PC-9 (cell line): ENCODE results near the gene RRP12. TPM values are rescaled to one million over a fixed set of nuclear protein-coding genes. Genes with fewer than 3 reads are reported as not detected.
"Not testable (repeated sequence)": the region's sequence is repeated elsewhere in the genome, so short reads cannot be mapped to it uniquely, and the experiment has no call there.

Experiments
- BruUV-seq: library from RNA; stranded (reverse); fragments of 400-500 nt; replicated peaks from 2 replicates; lab custom pipeline; 2021; lab: Mats Ljungman, UMichigan
- CTCF ChIA-PET: fragments of 300-600 bp; sonication (Branson Sonifier 250); formaldehyde crosslinking; loops from one replicate; lab custom pipeline; 2022; ENCODE audit warnings: antibody characterized with exemption; lab: Charles Lee
- POLR2A ChIA-PET: fragments of 300-600 bp; sonication (Branson Sonifier 250); formaldehyde crosslinking; loops from one replicate; lab custom pipeline; 2022; ENCODE audit warnings: antibody characterized with exemption; ENCODE audit not compliant: unreplicated experiment; lab: Charles Lee
- DNase-seq, 2 experiments: peaks; one replicate each; pipeline versions ENCODE4 v3.0.0 to v3.0.0-alpha.2; 2015 to 2022; ENCODE audit warnings: mixed read lengths in 1 of 2
- H2AFZ ChIP-seq: fragments of 200-600 bp; sonication (generic); 2 replicates; pipeline ENCODE4 v1.8.1; 2017; ENCODE audit warnings: antibody characterized with exemption
- H3F3A ChIP-seq: fragments of 200-600 bp; sonication (generic); 2 replicates; pipeline ENCODE4 v1.8.1; 2017; ENCODE audit warnings: antibody characterized with exemption, mild to moderate bottlenecking, low read depth; ENCODE audit not compliant: insufficient read depth
- H3K27ac ChIP-seq: fragments of 200-600 bp; sonication (generic); 2 replicates; pipeline ENCODE4 v1.6.1; 2016; ENCODE audit warnings: mixed run types
- H3K27me3 ChIP-seq: fragments of 200-600 bp; sonication (generic); 2 replicates; pipeline ENCODE4 v1.6.1; 2016; ENCODE audit warnings: low read depth, mixed run types; ENCODE audit not compliant: insufficient read depth
- H3K36me3 ChIP-seq: fragments of 200-600 bp; sonication (generic); 2 replicates; pipeline ENCODE4 v1.6.1; 2016; ENCODE audit warnings: low read depth, mixed run types
- H3K4me1 ChIP-seq: fragments of 200-600 bp; sonication (generic); replicated peaks from 2 replicates; pipeline ENCODE4 v1.6.1; 2016; ENCODE audit warnings: mixed run types; ENCODE audit not compliant: insufficient read depth
- H3K4me2 ChIP-seq: fragments of 200-600 bp; sonication (generic); 2 replicates; pipeline ENCODE4 v1.6.1; 2017; ENCODE audit warnings: mixed run types
- H3K4me3 ChIP-seq: fragments of 200-600 bp; sonication (generic); 2 replicates; pipeline ENCODE4 v1.6.1; 2016; ENCODE audit warnings: mixed run types
- H3K79me2 ChIP-seq: fragments of 200-600 bp; sonication (generic); 2 replicates; pipeline ENCODE4 v1.6.1; 2017; ENCODE audit warnings: low read depth, mixed run types
- H3K9me2 ChIP-seq: fragments of 200-600 bp; sonication (generic); 2 replicates; pipeline ENCODE4 v1.8.1; 2017; ENCODE audit warnings: mild to moderate bottlenecking; ENCODE audit not compliant: insufficient read depth
- H3K9me3 ChIP-seq: fragments of 200-600 bp; sonication (generic); 2 replicates; pipeline ENCODE4 v1.8.1; 2016; ENCODE audit warnings: low read depth; ENCODE audit not compliant: insufficient read depth
- H4K20me1 ChIP-seq: fragments of 200-600 bp; sonication (generic); 2 replicates; pipeline ENCODE4 v1.8.1; 2017; ENCODE audit not compliant: insufficient read depth
- CTCF ChIP-seq: fragments of 200-600 bp; sonication (generic); conservative IDR thresholded peaks from 2 replicates; pipeline ENCODE4 v1.6.1; 2017; ENCODE audit warnings: mixed run types, antibody characterized with exemption, mild to moderate bottlenecking, moderate library complexity
- EZH2 ChIP-seq: fragments of 200-600 bp; sonication (generic); IDR thresholded peaks from 2 replicates; pipeline ENCODE4 v1.8.0; 2017; ENCODE audit warnings: antibody characterized with exemption, low read depth
- intact Hi-C: fragments of 100-400 bp; cut with micrococcal nuclease; formaldehyde crosslinking; loops from one replicate; pipeline ENCODE4 v1.10.0; 2022; ENCODE audit not compliant: unreplicated experiment
- total RNA-seq: library from RNA; stranded (reverse); gene quantifications from 2 replicates; pipeline ENCODE4 v1.2.3, GENCODE V29; 2021

Gene RRP12
- total RNA-seq, 1 experiment from 2014 or later: 34.3 TPM

- Histone ChIP-seq H3K79me2 (no peaks in the 10 kb centered on the region), H3K4me2 (peak overlapping the region; percentile 37), H3K9me3 (no peaks in the 10 kb centered on the region), H3K4me1 (peaks cover 17% of the 10 kb centered on the region), H3K27ac (peak overlapping the region; percentile 41; the same call in 1 of the 2 replicates), H3K9me2 (no peaks in the 10 kb centered on the region), H3K27me3 (no peaks in the 10 kb centered on the region), H3K4me3 (no peak overlapping the region), H3F3A (peaks cover 29% of the 10 kb centered on the region), H2AFZ (no peak overlapping the region), H3K36me3 (no peaks in the 10 kb centered on the region), H4K20me1 (no peaks in the 10 kb centered on the region)
- TF ChIP-seq EZH2 (no peak), CTCF (no peak)
- ChIA-PET CTCF (interaction anchor here (0.5 to 1.0 kb wide), 2 partner anchors 8 to 12 kb away, joined by 3 to 11 read pairs; no protein-coding TSS in a partner anchor), POLR2A (no interaction called here)
- BruUV-seq: no TSS peak
- intact Hi-C loops: loop anchor here (5.0 to 10.0 kb wide), 2 partner anchors 39 to 306 kb away; partner anchors contain the start of genes EXOSC1, MARVELD1 and ZDHHC16
- peak; percentile 55 to 81 for DNase-seq
These were observed 7.4 kb upstream of the RRP12 start for GRCh38 chr10:97408496-97408992.

GRCh38 chr10:97407952-97408248 lies 6.8 kb upstream of the RRP12 start:
- Histone ChIP-seq H4K20me1 (no peaks in the 10 kb centered on the region), H3K4me2 (peak overlapping the region; percentile 37), H3K27me3 (no peaks in the 10 kb centered on the region), H2AFZ (no peak overlapping the region), H3F3A (peaks cover 29% of the 10 kb centered on the region), H3K4me3 (no peak overlapping the region), H3K79me2 (no peaks in the 10 kb centered on the region), H3K4me1 (peaks cover 17% of the 10 kb centered on the region), H3K36me3 (no peaks in the 10 kb centered on the region), H3K27ac (peak overlapping the region; percentile 41), H3K9me2 (no peaks in the 10 kb centered on the region), H3K9me3 (no peaks in the 10 kb centered on the region)
- ChIA-PET POLR2A (no interaction called here), CTCF (no interaction called here)
- DNase-seq: no peak
- TF ChIP-seq CTCF (no peak), EZH2 (no peak)
- intact Hi-C loops: loop anchor here (1.0 to 10.0 kb wide), 3 partner anchors 39 to 307 kb away; partner anchors contain the start of genes EXOSC1, MARVELD1 and ZDHHC16
- BruUV-seq: no TSS peak

GRCh38 chr10:97407211-97407951 lies 6.2 kb upstream of the RRP12 start:
- Histone ChIP-seq H3K4me3 (no peak overlapping the region), H4K20me1 (no peaks in the 10 kb centered on the region), H3K27me3 (no peaks in the 10 kb centered on the region), H3K36me3 (no peaks in the 10 kb centered on the region), H3K4me2 (no peak overlapping the region), H3K9me2 (no peaks in the 10 kb centered on the region), H2AFZ (no peak overlapping the region), H3F3A (peaks cover 26% of the 10 kb centered on the region), H3K9me3 (no peaks in the 10 kb centered on the region), H3K4me1 (peaks cover 17% of the 10 kb centered on the region), H3K27ac (no peak overlapping the region), H3K79me2 (no peaks in the 10 kb centered on the region)
- ChIA-PET POLR2A (no interaction called here), CTCF (no interaction called here)
- BruUV-seq: no TSS peak
- peak; percentile 67 for TF ChIP-seq CTCF
- no peak for TF ChIP-seq EZH2
- intact Hi-C loops: loop anchor here (1.0 to 10.0 kb wide), 3 partner anchors 40 to 307 kb away; partner anchors contain the start of genes EXOSC1, MARVELD1 and ZDHHC16
- peak; percentile 34 to 48 for DNase-seq

GRCh38 chr10:97406483-97406882 lies 5.3 kb upstream of the RRP12 start:
- BruUV-seq, H3K36me3 ChIP-seq, H3K27ac ChIP-seq, H3K9me2 ChIP-seq, H4K20me1 ChIP-seq, H3K79me2 ChIP-seq, H3K9me3 ChIP-seq, DNase-seq, CTCF ChIA-PET, H3K4me2 ChIP-seq, H3K27me3 ChIP-seq, H3K4me3 ChIP-seq, H2AFZ ChIP-seq, POLR2A ChIA-PET: not testable (repeated sequence)
- intact Hi-C loops: loop anchor here (5.0 to 10.0 kb wide), 2 partner anchors 41 to 308 kb away; partner anchors contain the start of genes EXOSC1, MARVELD1 and ZDHHC16
- peaks cover 17% of the 10 kb centered on the region for H3K4me1 ChIP-seq
- peaks cover 25% of the 10 kb centered on the region for H3F3A ChIP-seq
